HG03159 (cell line): ENCODE measurements around the gene AMMECR1.
A peak's percentile ranks its signal among the peaks of the same experiment; 100 is the strongest.
"Not testable (repeated sequence)": the region's sequence is repeated elsewhere in the genome, so short reads cannot be mapped to it uniquely, and the experiment has no call there.

ENCODE experiments used
- ATAC-seq: cut with Tn5 transposase; IDR thresholded peaks from one replicate; pipeline ENCODE4 v1.9.1; 2021; ENCODE audit warnings: mild to moderate bottlenecking, moderate library complexity; ENCODE audit not compliant: unreplicated experiment

AMMECR1 gene

DNA sequence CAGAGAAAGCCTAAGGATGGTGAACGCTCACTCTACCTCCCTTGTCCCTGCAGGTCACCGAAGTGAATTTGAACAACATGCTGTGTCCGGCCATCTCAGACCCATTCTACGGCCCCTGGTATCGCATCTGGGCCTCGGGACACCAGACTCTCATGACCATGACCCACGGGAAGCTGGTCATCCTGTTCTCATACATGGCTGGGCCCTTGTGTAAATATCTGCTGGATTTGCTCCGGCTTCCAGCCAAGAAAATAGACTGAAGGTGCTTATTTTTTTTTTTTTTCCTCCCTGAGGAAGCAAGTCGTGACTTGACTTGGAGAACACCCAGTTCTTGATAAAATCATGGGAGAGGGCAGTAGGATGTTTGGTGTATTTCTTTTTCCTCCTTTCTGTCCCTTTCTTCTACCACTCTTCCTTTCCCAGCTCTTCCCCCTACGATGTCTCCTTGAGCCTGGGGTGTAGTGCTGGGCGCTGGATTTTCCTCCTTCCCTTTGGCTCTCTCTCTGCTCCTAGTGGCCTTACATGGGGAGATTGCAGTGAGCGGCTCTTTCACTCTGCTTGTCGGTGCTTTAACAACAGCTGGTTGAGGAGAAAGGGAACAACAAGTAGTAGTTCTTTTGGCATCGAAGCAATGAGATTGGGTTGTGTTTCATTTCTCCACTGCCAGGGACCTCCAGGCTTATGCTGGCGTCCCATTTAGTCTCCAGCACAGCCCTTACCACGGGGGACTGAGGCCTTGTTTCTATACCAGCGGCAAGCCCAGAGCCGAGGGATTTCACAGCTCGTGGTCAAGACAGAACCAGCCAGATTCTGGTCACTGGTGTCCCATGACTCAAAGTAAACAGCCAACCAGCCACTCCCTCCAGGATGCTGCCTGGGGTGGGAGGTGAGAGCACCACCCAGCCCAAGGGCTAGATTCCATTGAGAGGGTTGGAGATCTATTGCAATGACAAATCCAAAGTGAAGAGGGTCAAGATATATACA, 144.4 kb downstream of the AMMECR1 start:
- ATAC-seq = no peak

DNA sequence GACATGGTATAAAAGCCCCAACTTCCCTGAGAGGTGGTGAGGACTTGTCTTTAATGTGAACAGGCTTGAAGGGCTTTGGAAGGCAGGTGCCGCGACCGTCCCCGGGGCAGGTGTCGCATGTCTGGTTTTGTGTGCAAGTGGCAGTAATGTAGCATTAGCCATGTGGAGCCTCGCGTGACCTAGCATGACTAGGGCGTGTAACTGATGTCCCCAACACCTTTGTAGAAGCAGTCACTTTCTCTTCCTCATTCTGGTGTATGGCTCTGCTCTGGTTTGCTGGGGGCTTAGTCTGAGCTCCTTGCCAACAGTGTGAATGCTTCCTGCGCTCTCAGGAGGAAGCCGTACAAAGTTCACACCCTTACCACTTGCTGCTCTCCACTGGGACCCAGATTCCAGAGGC, 145.7 kb downstream of the AMMECR1 start:
- peak; percentile 99 for ATAC-seq

DNA sequence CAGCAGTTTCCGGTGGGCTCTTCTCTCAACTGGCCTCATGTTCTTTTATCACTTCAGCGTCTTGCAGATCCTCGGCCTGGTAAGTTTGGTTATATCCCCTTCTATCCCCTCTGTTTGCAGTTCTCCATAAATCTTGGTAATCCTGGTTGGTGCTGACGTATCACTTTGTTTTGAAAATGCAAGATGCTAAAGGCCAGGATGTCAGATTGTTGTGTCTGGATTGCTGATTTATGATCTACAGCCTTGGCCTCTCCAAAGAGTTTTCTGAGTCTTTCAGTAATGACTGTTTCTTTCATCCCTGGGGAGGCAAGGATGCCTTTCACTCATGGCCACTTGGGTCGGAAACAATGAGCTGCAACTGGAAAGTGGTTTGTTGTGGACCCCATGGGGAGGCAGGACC, 146.4 kb downstream of the AMMECR1 start:
- ATAC-seq = no peak

DNA sequence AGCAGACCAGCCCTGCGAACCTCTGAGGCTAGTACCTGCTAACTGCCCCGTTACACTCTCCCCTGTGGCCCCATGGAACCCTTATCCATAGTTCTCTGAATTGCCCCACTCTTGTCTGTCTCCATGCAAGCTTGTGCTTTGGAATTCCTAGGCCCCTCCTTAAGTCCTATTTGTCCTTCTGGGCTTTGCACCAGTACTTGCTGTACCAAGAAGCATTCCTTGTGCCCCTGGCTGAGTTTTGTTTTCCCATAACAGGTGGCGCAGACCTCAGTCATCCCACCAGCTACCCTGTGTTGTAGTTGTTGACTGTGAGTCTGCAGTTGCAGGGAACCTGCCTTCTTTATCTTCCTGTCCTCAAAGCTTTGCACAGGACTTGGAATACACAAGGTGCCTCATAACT, 147.9 kb downstream of the AMMECR1 start:
- no peak for ATAC-seq

DNA sequence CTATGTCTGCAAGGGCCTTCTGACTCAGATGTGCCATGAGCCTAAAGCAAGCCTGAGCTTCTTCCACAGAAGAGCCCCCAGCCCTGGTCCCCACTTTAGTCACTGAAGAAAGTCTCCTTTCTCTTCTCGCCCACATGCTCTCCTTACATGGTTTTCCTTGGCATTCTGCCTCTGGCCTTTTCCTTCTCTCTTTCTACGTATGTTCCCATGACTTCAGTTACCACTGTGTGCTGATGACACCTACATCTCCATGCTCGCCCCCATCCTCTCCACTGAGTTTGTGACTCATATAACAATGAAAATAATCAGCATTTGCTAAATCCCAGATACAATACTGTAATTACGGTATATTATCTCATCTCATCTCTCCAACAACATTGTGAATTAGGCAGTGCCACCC, 149.3 kb downstream of the AMMECR1 start:
- no peak for ATAC-seq

DNA sequence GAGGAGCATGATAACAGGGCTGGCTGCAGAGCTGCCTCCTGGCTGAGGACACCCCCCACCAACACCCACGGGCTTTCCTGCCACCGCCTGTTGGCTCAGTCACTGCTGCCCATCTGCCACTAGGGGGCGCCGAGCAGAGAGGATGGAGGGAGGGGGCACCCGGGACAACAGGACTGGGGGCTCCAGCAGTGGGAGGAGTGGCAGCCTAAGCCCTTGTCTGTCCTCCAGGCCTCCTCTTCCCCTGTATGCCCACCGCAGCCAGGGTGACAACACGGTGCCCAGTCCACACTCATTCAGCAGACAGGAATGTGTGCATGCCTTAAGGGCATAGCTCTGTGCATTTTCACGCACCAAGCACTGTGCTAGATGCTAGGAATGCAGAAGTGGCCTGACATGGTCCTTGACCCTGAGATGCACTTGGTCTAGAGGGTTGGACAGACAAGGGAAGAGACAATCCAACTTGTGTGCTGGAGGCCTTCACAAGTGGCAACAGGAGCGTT, 149.9 kb downstream of the AMMECR1 start:
- no peak for ATAC-seq

DNA sequence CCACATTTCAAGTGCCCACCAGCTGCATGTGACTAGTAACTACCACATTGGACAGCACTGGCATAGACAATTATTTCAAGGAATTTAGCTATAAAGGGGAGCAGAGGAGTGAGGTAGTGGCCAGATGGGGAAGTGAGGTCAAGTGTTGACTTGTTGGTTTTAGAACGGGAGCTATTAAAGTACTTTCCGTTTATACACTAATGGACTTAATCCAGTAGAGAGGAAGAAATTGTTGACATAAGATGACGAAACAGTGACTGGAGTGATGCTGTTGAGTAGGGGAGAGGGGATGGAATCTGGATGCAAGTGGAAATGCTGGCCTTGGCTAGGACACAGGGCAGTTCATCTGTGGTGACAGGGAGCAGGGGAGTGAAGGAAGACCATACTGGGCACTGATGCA, 154.4 kb downstream of the AMMECR1 start:
- ATAC-seq = no peak

DNA sequence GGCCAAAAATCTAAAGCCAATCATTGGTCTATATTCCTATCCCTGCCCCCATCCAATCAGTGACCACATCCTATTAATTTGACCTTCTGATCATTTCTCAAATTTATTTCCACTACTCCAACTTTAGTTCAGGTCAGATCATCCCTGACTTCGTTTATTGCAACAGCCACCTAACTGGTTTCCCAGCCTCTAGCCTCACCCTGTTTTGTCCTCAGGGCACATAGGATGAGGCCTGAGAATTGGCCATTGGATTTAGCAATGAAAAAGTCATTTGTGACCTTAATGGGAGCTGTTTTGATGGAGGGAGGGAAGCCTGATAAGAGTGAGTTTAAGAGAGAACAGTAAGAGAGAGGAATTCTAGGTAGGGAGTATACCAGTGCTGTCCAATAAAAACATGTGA, 155.0 kb downstream of the AMMECR1 start:
- ATAC-seq = no peak

DNA sequence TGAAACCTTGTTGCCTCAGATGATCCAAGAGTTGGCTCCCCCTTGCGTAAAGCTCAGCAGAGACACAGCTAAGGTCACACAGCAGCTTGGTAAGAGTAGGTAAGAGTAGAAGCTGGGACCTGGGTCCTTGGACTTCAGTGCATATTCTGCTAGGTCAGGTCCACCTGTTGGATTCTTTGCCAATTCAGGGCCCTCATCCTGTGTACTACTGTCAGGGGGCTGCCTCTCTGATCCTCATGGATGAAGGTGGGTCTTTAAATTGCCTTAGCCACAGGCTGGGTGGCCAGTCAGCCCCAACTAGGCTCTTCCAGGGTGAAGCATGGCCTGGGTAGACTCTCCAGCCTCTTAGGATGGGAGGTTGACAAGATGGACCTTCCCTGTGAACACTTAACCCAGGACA, 155.8 kb downstream of the AMMECR1 start:
- no peak for ATAC-seq

DNA sequence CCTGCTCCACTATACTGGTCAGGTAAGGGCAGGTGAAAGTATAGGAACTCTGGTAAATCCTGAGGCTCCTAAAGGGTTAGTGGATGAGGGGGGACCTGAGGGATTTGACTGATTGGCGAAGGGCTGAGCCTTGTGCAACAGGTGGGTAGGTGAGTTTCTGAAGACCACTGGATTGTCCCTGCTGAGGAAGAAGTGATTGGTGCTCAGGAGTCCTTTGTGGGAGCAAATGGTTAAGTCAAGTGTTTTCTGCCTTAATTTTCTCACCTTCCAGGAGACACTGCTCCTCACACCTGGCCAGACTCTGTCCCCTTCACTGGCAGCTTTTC, 156.6 kb downstream of the AMMECR1 start:
- no peak for ATAC-seq

DNA sequence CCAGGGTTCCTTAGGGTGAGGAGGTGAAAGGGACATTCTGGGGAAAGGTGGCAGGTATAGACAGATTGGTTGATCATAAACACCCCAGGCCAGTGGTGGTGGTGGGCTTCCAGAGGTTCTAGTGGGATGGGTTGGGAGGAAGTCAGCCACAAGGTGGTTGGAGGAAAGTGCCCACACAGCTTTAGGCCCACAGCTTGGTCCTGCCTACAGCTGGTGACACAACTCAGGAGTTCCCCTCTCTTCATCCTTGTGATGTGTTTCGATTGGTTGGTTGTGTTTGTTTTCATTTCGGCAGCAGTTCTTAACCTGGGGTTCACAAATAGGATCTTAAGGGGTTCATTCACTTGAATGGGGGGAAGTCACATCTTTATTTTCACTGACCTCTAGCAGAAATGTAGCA, 158.0 kb downstream of the AMMECR1 start:
- no peak for ATAC-seq

DNA sequence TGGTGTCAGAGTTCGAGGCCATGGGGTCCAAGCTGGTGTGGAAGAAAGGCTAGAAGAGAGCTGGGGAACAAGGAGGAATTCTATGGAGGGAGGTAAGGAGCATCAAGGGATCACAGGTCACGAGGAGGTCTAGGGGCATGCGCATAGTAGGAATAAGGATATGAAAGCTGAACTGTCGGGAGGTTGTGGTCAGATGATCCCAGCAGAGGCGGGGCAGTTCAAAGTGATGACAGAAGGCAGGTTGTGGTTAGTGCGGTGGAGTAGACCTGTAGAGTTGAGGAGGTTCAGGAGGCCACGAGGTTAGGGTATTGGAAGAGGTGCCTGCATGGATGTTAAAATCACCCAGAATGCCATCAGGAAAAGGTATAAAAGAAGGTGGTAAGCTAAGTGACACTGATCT, 158.7 kb downstream of the AMMECR1 start:
- no peak for ATAC-seq

DNA sequence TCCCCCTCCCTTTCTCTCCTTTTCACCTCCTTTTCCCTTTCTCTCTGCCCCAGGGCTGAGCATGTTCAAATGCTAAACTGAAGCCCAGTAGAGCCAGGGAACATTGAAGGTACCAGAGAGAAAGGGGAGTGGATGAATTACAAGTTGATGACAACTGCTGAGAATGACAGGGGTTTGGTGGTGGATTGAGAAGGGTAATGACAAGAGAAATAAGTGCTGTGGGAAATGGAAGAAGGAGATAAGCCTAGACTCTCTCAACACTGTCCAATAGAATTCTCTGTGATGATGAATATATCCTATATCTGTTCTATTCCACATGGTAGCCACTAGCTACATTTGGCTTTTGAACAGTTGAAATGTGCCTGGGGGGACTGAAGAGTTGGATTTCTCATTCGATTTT, 160.4 kb downstream of the AMMECR1 start:
- ATAC-seq = no peak

DNA sequence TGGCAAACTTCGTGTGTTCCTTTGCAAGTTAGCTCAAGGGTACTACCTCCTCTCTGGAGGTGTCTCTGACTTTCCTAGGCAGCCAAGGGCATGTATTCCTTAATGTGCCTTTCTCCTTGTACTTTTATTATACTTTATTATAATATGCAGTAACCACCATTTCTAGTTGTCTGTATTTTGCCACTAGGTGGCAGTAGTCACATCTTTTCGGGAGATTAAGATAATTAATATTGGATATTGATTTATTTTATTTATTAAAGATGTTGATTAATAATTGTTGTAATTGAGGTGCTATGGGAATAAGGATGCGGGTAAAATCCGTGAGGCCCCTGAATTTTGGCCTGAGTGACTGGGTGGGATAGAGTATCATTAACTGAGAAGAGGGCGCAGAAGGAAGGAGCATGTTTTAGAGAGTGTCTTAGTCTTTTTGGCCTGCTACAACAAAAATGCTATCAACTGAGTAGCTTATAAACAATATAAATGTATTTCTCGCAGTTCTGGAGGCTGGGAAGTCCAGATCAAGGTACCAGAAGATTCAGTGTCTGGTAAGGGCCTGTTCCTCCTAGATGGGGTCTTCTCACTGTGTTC, 161.6 kb downstream of the AMMECR1 start:
- ATAC-seq = no peak

DNA sequence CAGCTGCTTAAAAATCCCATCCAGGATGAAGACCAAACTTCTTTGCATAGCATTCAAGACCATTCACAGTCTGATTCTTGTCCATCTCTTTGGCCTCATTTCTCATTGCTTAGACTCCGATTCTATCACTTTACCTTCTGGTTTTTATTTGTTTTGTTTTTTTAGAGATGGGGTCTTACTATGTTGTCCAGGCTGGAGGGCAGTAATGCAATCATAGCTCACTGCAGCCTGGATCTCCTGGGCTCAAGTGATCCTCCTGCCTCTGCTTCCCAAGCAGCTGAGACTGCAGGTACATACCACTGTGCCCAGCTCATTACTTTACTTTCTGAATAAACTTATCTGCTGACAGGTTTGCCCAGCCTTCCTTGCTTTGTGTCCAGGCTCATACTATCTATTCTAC, 162.1 kb downstream of the AMMECR1 start:
- no peak for ATAC-seq

DNA sequence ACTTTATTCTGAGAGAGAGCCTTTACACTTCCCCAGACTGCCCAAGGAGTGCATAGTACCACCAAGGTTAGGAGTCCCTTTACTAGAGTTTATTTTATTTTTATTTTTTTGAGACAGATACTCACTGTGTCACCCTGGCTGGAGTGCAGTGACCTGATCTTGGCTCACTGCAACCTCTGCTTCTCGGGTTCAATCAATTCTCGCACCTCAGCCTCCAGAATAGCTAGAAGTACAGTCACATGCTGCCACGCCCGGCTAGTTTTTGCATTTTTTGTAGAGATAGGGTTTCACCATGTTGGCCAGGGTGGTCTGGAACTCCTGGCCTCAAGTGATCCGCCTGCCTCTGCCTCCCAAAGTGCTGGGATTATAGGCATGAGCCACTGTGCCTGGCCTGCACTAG, 163.6 kb downstream of the AMMECR1 start:
- not testable (repeated sequence) for ATAC-seq

DNA sequence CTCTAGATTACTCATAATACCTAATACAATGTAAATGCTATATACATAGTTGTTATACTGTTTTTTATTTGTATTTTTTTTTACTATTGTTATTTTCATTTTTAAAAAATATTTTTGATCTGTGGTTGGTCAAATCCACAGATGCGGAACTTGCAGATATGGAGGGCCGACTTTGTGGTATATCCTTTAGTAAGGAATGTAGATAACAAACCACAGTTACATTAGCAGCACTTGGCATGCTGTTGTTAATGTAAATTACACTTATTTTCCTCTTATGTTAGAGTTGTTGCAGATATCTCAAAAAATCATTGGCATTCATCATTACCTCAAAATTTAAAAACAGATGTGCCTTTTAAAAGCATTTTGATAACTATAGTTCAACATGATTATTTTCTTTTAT, 164.0 kb downstream of the AMMECR1 start:
- ATAC-seq = no peak

DNA sequence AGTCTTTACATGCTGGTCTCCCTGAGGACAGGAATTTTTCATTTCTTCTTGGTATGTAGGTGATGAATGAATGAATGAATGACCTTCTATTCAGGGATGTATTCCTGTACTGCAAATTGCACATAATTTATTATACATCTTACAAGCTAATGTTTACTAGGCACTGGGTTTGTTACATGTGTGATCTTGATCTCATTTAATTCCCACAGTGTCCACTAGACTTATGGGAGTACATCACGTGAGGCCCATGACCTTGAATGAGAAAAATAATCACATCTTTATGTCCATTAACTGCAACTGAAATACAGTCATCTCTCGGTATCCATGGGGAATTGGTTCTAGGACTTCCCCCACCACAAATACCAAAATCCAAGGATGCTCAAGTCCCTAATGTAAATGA, 164.6 kb downstream of the AMMECR1 start:
- ATAC-seq = no peak

DNA sequence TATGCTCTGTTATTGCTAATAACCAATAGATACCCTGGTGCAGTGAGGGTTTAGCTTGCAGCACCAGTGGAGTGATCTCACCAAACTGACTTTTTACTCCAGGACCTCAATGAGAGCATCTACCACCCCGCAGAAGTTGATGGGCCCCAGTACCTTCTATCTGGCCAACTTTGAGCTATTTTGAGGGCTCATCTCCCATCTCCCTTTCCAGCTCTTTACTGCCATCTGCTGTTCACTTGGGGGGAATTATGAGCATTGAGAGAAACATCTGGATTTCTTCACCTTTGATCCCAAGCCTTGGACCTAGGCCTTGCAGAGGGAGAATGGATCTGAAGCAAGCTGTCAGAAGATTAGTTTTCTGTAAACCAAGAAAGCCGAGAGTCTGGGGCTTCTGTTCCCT, 171.4 kb downstream of the AMMECR1 start:
- peak; percentile 71 for ATAC-seq

DNA sequence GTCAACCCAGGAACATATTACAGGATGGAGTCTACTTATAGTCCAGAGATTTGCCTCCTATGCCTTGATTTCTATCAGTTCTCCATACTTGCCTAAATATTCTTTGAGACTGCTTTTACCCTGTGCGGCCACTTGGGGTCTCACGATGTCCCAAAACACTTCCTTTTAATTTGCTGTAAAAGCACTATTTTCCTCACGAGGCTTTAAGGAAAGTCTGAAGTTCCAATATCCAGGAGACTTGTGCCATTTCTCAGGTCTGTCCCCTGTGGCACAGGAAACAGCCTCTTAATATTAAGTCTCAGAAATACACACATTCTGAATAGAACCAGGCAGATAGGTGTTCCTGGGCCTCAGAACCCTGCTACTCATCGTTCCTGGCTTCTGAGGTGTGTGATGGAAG, 172.0 kb downstream of the AMMECR1 start:
- peak; percentile 53 for ATAC-seq

DNA sequence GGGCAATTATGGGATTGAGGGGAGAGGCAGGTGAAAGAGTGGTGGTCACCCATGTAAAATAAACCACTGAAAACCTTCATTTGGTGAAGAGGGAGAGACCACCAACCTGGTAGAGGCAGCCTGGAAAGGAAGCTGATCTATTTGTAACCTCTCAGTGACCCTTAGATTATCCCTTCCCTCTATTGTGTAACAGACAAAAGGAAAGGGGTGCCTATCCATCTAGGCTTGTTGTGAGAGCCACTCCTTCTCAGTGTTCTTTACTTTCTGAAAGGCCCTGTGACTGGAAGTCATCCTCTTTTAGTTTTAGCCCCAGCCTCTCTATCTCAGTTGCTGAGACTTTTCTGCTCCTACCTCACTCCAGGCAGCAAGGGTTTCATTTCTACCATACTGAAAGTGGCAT, 172.6 kb downstream of the AMMECR1 start:
- ATAC-seq = no peak
